HEK293 (cell line): ENCODE results near the gene MED13L.

Source experiments
- CTCF ChIA-PET: fragments of 350-600 bp; formaldehyde crosslinking; extraction: SDS; loops from one replicate; lab custom pipeline; 2021; ENCODE audit warnings: antibody characterized with exemption; lab: Yijun Ruan, JAX
- POLR2A ChIA-PET: fragments of 300-600 bp; formaldehyde crosslinking; extraction: SDS; loops from one replicate; lab custom pipeline; 2020; ENCODE audit warnings: antibody characterized with exemption, inconsistent platforms; lab: Yijun Ruan, JAX
- H3K27ac ChIP-seq: fragments of 200-500 bp; sonication (Bioruptor generic); 2 replicates; pipeline ENCODE4 v1.5.1; 2014; ENCODE audit warnings: low read depth, low read length, control low read depth, inconsistent platforms; ENCODE audit errors: extremely low read depth
- H3K36me3 ChIP-seq, 2 experiments: fragments of 200-500 bp in 1 of 2; sonication (Bioruptor generic) in 1 of 2; 1 replicate in 1 of 2; 2 replicates in 1 of 2; pipeline ENCODE4 v1.5.1; 2014 to 2017; ENCODE audit warnings: inconsistent platforms in 2 of 2, low read length in 2 of 2; ENCODE audit not compliant: control insufficient read depth in 2 of 2, insufficient read depth in 1 of 2
- H3K4me1 ChIP-seq: fragments of 200-500 bp; sonication (Bioruptor generic); 2 replicates; pipeline ENCODE4 v1.5.1; 2014; ENCODE audit warnings: mild to moderate bottlenecking, low read length, inconsistent platforms; ENCODE audit not compliant: control insufficient read depth, insufficient read depth
- H3K4me3 ChIP-seq: 2 replicates; pipeline ENCODE4 v1.5.1; 2011; ENCODE audit warnings: low read depth, mild to moderate bottlenecking, control low read depth, low read length, moderate library complexity
- H3K9me3 ChIP-seq: fragments of 200-500 bp; sonication (Bioruptor generic); 2 replicates; pipeline ENCODE4 v1.5.1; 2014; ENCODE audit warnings: low read depth, low read length, inconsistent platforms; ENCODE audit not compliant: control insufficient read depth, insufficient read depth
- FEZF1 ChIP-seq: fragments of 450-650 bp; formaldehyde crosslinking; IDR thresholded peaks from 2 replicates; pipeline ENCODE4 v1.5.1; 2016; ENCODE audit warnings: missing biosample characterization, missing genetic modification characterization
- GLI2 ChIP-seq: fragments of 450-650 bp; formaldehyde crosslinking; IDR thresholded peaks from 2 replicates; pipeline ENCODE4; 2017; ENCODE audit warnings: missing biosample characterization, missing genetic modification characterization, low read depth, borderline replicate concordance
- GLIS2 ChIP-seq: fragments of 450-650 bp; formaldehyde crosslinking; IDR thresholded peaks from 2 replicates; pipeline ENCODE4 v1.5.1; 2016; ENCODE audit warnings: missing biosample characterization, missing genetic modification characterization
- HOXC10 ChIP-seq: sonication (generic); formaldehyde crosslinking; IDR thresholded peaks from 2 replicates; pipeline ENCODE4 v1.8.1; 2023; ENCODE audit warnings: mild to moderate bottlenecking, missing genetic modification reagents
- KLF9 ChIP-seq: fragments of 450-650 bp; formaldehyde crosslinking; IDR thresholded peaks from 2 replicates; pipeline ENCODE4 v1.5.1; 2016; ENCODE audit warnings: missing biosample characterization, missing genetic modification characterization, low read depth
- OSR2 ChIP-seq: fragments of 450-650 bp; formaldehyde crosslinking; IDR thresholded peaks from 2 replicates; pipeline ENCODE4 v1.5.1; 2016; ENCODE audit warnings: missing biosample characterization, missing genetic modification characterization
- TCF7L2 ChIP-seq: IDR thresholded peaks from 2 replicates; pipeline ENCODE4 v1.6.1; 2011; ENCODE audit warnings: low read depth, mild to moderate bottlenecking, inconsistent platforms, low read length, moderate library complexity, borderline replicate concordance
- WT1 ChIP-seq: fragments of 450-650 bp; formaldehyde crosslinking; IDR thresholded peaks from 2 replicates; pipeline ENCODE4 v1.5.1; 2016; ENCODE audit warnings: missing biosample characterization, missing genetic modification characterization
- ZBTB17 ChIP-seq: fragments of 450-650 bp; formaldehyde crosslinking; IDR thresholded peaks from 2 replicates; pipeline ENCODE4 v1.5.1; 2016; ENCODE audit warnings: missing biosample characterization, missing genetic modification characterization
- ZNF121 ChIP-seq: fragments of 450-650 bp; formaldehyde crosslinking; IDR thresholded peaks from 2 replicates; pipeline ENCODE4 v1.5.1; 2016; ENCODE audit warnings: missing biosample characterization, missing genetic modification characterization
- ZNF155 ChIP-seq: fragments of 450-650 bp; formaldehyde crosslinking; IDR thresholded peaks from 2 replicates; pipeline ENCODE4 v1.5.1; 2016; ENCODE audit warnings: missing biosample characterization, missing genetic modification characterization
- ZNF214 ChIP-seq: fragments of 450-650 bp; formaldehyde crosslinking; IDR thresholded peaks from 2 replicates; pipeline ENCODE4 v1.5.1; 2017; ENCODE audit warnings: missing biosample characterization, mild to moderate bottlenecking, missing genetic modification characterization, borderline replicate concordance
- ZNF280C ChIP-seq: fragments of 450-650 bp; formaldehyde crosslinking; IDR thresholded peaks from 2 replicates; pipeline ENCODE4 v1.5.1; 2016; ENCODE audit warnings: missing biosample characterization, missing genetic modification characterization
- ZNF354C ChIP-seq: fragments of 450-650 bp; formaldehyde crosslinking; IDR thresholded peaks from 2 replicates; pipeline ENCODE4 v1.5.1; 2016; ENCODE audit warnings: missing biosample characterization, missing genetic modification characterization, low read depth, borderline replicate concordance
- ZNF514 ChIP-seq: fragments of 450-650 bp; formaldehyde crosslinking; IDR thresholded peaks from 2 replicates; pipeline ENCODE4 v1.5.1; 2016; ENCODE audit warnings: missing biosample characterization, missing genetic modification characterization
- ZSCAN30 ChIP-seq: fragments of 450-650 bp; IDR thresholded peaks from 2 replicates; pipeline ENCODE4 v1.5.1; 2018; ENCODE audit warnings: missing biosample characterization, mild to moderate bottlenecking, missing genetic modification characterization, moderate library complexity
- ZXDB ChIP-seq: fragments of 450-650 bp; formaldehyde crosslinking; IDR thresholded peaks from 2 replicates; pipeline ENCODE4 v1.5.1; 2016; ENCODE audit warnings: missing biosample characterization, missing genetic modification characterization
- TF ChIP-seq, protein P1 (sequence below): fragments of 450-650 bp; formaldehyde crosslinking; IDR thresholded peaks from 2 replicates; pipeline ENCODE4 v1.5.1; 2017; ENCODE audit warnings: missing biosample characterization, missing genetic modification characterization

Gene MED13L

DNA sequence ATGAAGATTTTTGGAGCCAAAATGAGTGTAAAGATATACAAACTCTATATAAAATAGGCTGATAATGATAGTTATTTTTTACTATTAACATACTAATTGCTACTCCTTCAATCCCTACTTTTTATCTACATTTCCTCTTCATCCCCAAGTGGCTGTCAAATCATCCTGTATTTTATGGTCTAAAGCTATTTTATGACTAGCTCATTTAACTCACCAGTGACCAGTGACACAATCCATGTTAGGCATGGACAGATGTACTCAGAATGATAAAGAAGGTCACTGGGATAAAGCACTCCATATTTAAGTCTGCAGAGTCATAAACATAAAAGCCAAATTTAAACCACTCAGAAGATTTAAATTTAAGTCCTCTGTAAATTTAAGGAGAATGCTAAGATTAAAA, 183.0 kb downstream of the MED13L start (continued):
- no peak for TF ChIP-seq ZNF280C
- TF ChIP-seq GLI2 = no peak
- TF ChIP-seq KLF9 (tag by site-specific recombination) = no peak
- TF ChIP-seq GLIS2 = no peak

DNA sequence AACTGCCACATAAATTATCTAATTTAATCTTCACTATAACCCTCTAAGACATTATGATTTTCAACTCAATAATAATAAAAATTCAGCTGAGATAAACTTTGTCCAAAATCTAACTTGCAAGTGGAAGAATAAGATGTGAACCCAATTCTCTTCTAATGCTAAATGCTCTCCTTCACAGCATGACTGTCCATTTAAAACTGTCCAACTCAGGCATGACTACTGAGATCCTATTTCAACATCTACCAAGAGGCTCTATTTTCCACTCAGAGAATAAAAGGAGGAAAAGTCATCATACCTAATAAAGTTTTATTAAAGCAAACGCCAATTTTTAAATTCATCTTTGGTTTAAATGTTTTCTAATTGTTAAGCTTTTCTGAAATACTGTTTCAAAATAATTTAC, 183.6 kb downstream of the MED13L start:
- Histone ChIP-seq H3K36me3 (no peaks in the 10 kb centered on the region), H3K4me3 (no peak overlapping the region), H3K4me1 (peaks cover 18% of the 10 kb centered on the region), H3K9me3 (no peaks in the 10 kb centered on the region), H3K27ac (no peak overlapping the region)
- CTCF ChIA-PET = interaction anchor here (0.6 kb wide), 1 partner anchor 552 kb away, joined by 3 read pairs; no protein-coding TSS in a partner anchor
- TF ChIP-seq ZNF214 (tag by site-specific recombination) = no peak
- TF ChIP-seq, protein P1, sequence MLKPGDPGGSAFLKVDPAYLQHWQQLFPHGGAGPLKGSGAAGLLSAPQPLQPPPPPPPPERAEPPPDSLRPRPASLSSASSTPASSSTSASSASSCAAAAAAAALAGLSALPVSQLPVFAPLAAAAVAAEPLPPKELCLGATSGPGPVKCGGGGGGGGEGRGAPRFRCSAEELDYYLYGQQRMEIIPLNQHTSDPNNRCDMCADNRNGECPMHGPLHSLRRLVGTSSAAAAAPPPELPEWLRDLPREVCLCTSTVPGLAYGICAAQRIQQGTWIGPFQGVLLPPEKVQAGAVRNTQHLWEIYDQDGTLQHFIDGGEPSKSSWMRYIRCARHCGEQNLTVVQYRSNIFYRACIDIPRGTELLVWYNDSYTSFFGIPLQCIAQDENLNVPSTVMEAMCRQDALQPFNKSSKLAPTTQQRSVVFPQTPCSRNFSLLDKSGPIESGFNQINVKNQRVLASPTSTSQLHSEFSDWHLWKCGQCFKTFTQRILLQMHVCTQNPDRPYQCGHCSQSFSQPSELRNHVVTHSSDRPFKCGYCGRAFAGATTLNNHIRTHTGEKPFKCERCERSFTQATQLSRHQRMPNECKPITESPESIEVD = peak; percentile 90; the same call in 1 of the 2 replicates
- TF ChIP-seq ZBTB17 (tag by site-specific recombination) = peak; percentile 45; the same call in 1 of the 2 replicates
- no peak for TF ChIP-seq ZNF514 (tag by site-specific recombination)
- POLR2A ChIA-PET = interaction anchor here (0.9 kb wide), 1 partner anchor 16 kb away, joined by 3 read pairs; no protein-coding TSS in a partner anchor

GRCh38 chr12:116092776-116093175, 184.7 kb downstream of the MED13L start:
- CTCF ChIA-PET = interaction anchor here (0.5 kb wide), 1 partner anchor 14 kb away, joined by 3 read pairs; no protein-coding TSS in a partner anchor
- H3K9me3 ChIP-seq = no peaks in the 10 kb centered on the region
- H3K4me3 ChIP-seq = no peak overlapping the region
- peaks cover 21% of the 10 kb centered on the region for H3K4me1 ChIP-seq
- no peaks in the 10 kb centered on the region for H3K36me3 ChIP-seq
- no peak for TF ChIP-seq ZNF121 (tag by site-specific recombination)
- TF ChIP-seq ZXDB (tag by site-specific recombination) = no peak
- TF ChIP-seq WT1 (tag by site-specific recombination) = no peak
- no peak for TF ChIP-seq HOXC10
- TF ChIP-seq ZNF155 (tag by site-specific recombination) = no peak
- no peak for TF ChIP-seq ZSCAN30 (tag by site-specific recombination)
- no peak for TF ChIP-seq ZNF214 (tag by site-specific recombination)
- TF ChIP-seq TCF7L2 = peak; percentile 76
- peak; percentile 33; the same call in 1 of the 2 replicates for TF ChIP-seq FEZF1
- TF ChIP-seq, protein P1 = peak; percentile 62; the same call in 1 of the 2 replicates
- TF ChIP-seq OSR2 (tag by site-specific recombination) = peak; percentile 33; the same call in 1 of the 2 replicates
- no peak for TF ChIP-seq ZNF354C (tag by site-specific recombination)
- no peak overlapping the region for H3K27ac ChIP-seq
- POLR2A ChIA-PET = no interaction called here
